Gastrocnemius medialis (tissue), 4 donors: Measurements from ENCODE around the gene NRAS.

Source experiments
- CTCF ChIP-seq, 5 experiments: fragments of 450-650 bp in 3 of 5; fragments of 200-600 bp in 2 of 5; sonication (generic) in 2 of 5; IDR thresholded peaks in 4 of 5; conservative IDR thresholded peaks in 1 of 5; 1 replicate in 4 of 5; 2 replicates in 1 of 5; pipeline ENCODE4 v1.5.1; 2016 to 2019; ENCODE audit warnings: antibody characterized with exemption in 5 of 5, mild to moderate bottlenecking in 3 of 5, moderate library complexity in 3 of 5
- POLR2A ChIP-seq, 2 donors: fragments of 450-650 bp; IDR thresholded peaks; one replicate each; pipeline ENCODE4 v1.6.1; 2017; ENCODE audit warnings: antibody characterized with exemption in 2 of 2, mild to moderate bottlenecking in 2 of 2, moderate library complexity in 2 of 2

- TF ChIP-seq CTCF (IDR thresholded peaks at IDR 0.05 in 4 of 5, conservative IDR thresholded peaks at IDR 0.05 in 1 of 5), result no peak
- TF ChIP-seq POLR2A (IDR thresholded peaks at IDR 0.05), result no peak
Measured at GRCh38 chr1:114710360-114710759, 6.2 kb downstream of the NRAS start.
